Caco-2 (cell line): ENCODE data around the gene ATOH1. TPM values are rescaled to one million over a fixed set of nuclear protein-coding genes. Genes with fewer than 3 reads are reported as not detected.

ENCODE experiments used
- BruUV-seq: library from RNA; stranded (reverse); fragments of 400-500 nt; replicated peaks from 2 replicates; lab custom pipeline; 2021; lab: Mats Ljungman, UMichigan
- CTCF ChIA-PET: fragments of 300-600 bp; sonication (Branson Sonifier 250); formaldehyde crosslinking; loops from one replicate; lab custom pipeline; 2022; ENCODE audit warnings: antibody characterized with exemption; lab: Charles Lee
- POLR2A ChIA-PET: fragments of 300-600 bp; sonication (Branson Sonifier 250); formaldehyde crosslinking; loops from one replicate; lab custom pipeline; 2022; ENCODE audit warnings: antibody characterized with exemption; lab: Charles Lee
- DNase-seq, 2 experiments: peaks; one replicate each; pipeline versions ENCODE4 v3.0.0 to v3.0.0-alpha.2; 2020 to 2022
- H3K27me3 ChIP-seq: replicated peaks from 2 replicates; pipeline ENCODE4 v1.6.0; 2011; ENCODE audit warnings: low read length; ENCODE audit not compliant: control insufficient read depth, insufficient read depth
- H3K36me3 ChIP-seq: 2 replicates; pipeline ENCODE4 v1.5.1; 2011; ENCODE audit warnings: low read length; ENCODE audit not compliant: control insufficient read depth, insufficient read depth
- H3K4me1 ChIP-seq: fragments of 250-450 bp; sonication (Bioruptor Pico); 2 replicates; pipeline ENCODE4 v1.5.1; 2020; ENCODE audit warnings: mild to moderate bottlenecking
- H3K4me3 ChIP-seq: 2 replicates; pipeline ENCODE4 v1.5.1; 2011; ENCODE audit warnings: low read depth, mild to moderate bottlenecking, control low read depth, low read length
- H3K9me3 ChIP-seq: fragments of 250-450 bp; sonication (Bioruptor Pico); 2 replicates; pipeline ENCODE4 v1.5.1; 2020; ENCODE audit warnings: mild to moderate bottlenecking, moderate library complexity
- H3K27ac Mint-ChIP-seq: one replicate; pipeline ENCODE4 v1.8.0; 2022; ENCODE audit warnings: mixed read lengths; ENCODE audit not compliant: unreplicated experiment
- H3K27me3 Mint-ChIP-seq: one replicate; pipeline ENCODE4 v1.8.0; 2022; ENCODE audit warnings: mixed read lengths; ENCODE audit not compliant: insufficient read depth, unreplicated experiment
- H3K36me3 Mint-ChIP-seq: one replicate; pipeline ENCODE4 v1.8.0; 2022; ENCODE audit warnings: mild to moderate bottlenecking, mixed read lengths; ENCODE audit not compliant: insufficient read depth, unreplicated experiment
- H3K4me1 Mint-ChIP-seq: one replicate; pipeline ENCODE4 v1.8.0; 2022; ENCODE audit warnings: low read depth, mixed read lengths; ENCODE audit not compliant: unreplicated experiment
- H3K4me3 Mint-ChIP-seq: one replicate; pipeline ENCODE4 v1.8.0; 2022; ENCODE audit warnings: mild to moderate bottlenecking, moderate library complexity, mixed read lengths; ENCODE audit not compliant: unreplicated experiment
- H3K9me3 Mint-ChIP-seq: one replicate; pipeline ENCODE4 v1.8.0; 2022; ENCODE audit warnings: mixed read lengths; ENCODE audit not compliant: unreplicated experiment
- CTCF ChIP-seq, 2 experiments: fragments of 200-600 bp in 1 of 2; IDR thresholded peaks; 1 replicate in 1 of 2; 2 replicates in 1 of 2; pipeline versions ENCODE4 v1.5.1 to v1.8.0; 2011 to 2022; ENCODE audit warnings: antibody characterized with exemption in 1 of 2, control low read depth in 1 of 2, inconsistent platforms in 1 of 2, low read depth in 1 of 2, low read length in 1 of 2, mild to moderate bottlenecking in 1 of 2, moderate library complexity in 1 of 2; ENCODE audit not compliant: insufficient read depth in 1 of 2, severe bottlenecking in 1 of 2, unreplicated experiment in 1 of 2
- intact Hi-C: fragments of 100-400 bp; cut with micrococcal nuclease; formaldehyde crosslinking; loops from one replicate; pipeline ENCODE4 v1.10.0; 2022; ENCODE audit not compliant: unreplicated experiment
- total RNA-seq: library from RNA; stranded (reverse); gene quantifications from 2 replicates; pipeline ENCODE4 v1.2.3, GENCODE V29; 2022

The ATOH1 gene
- total RNA-seq, 1 experiment from 2014 or later: not detected

- CTCF ChIA-PET: no interaction called here
- DNase-seq: no peak
- H3K4me3 Mint-ChIP-seq: no peak overlapping the region
- H3K4me1 ChIP-seq: no peaks in the 10 kb centered on the region
- TF ChIP-seq CTCF (IDR thresholded peaks at IDR 0.05; ENCODE audit: insufficient read depth in 1 of 2, low read depth in 1 of 2, low read length in 1 of 2, severe bottlenecking in 1 of 2, unreplicated experiment in 1 of 2): no peak
- no peaks in the 10 kb centered on the region for H3K9me3 ChIP-seq
- no peaks in the 10 kb centered on the region for H3K36me3 ChIP-seq
- no peaks in the 10 kb centered on the region for H3K27me3 Mint-ChIP-seq
- intact Hi-C loops: no loop called here
- H3K9me3 Mint-ChIP-seq: no peaks in the 10 kb centered on the region
- H3K27ac Mint-ChIP-seq: no peak overlapping the region
- H3K4me3 ChIP-seq: no peak overlapping the region
- H3K27me3 ChIP-seq: no peaks in the 10 kb centered on the region
- POLR2A ChIA-PET: no interaction called here
- H3K4me1 Mint-ChIP-seq: no peaks in the 10 kb centered on the region
- no peaks in the 10 kb centered on the region for H3K36me3 Mint-ChIP-seq
- no TSS peak for BruUV-seq
Measured at GRCh38 chr4:93781198-93781597, 47.4 kb upstream of the ATOH1 start.

- BruUV-seq: no TSS peak
- no peaks in the 10 kb centered on the region for H3K36me3 Mint-ChIP-seq
- Histone ChIP-seq H3K9me3 (no peaks in the 10 kb centered on the region), H3K27me3 (no peaks in the 10 kb centered on the region), H3K4me1 (no peaks in the 10 kb centered on the region), H3K36me3 (no peaks in the 10 kb centered on the region), H3K4me3 (no peak overlapping the region)
- H3K4me3 Mint-ChIP-seq: no peak overlapping the region
- H3K4me1 Mint-ChIP-seq: no peaks in the 10 kb centered on the region
- no peaks in the 10 kb centered on the region for H3K9me3 Mint-ChIP-seq
- no peak overlapping the region for H3K27ac Mint-ChIP-seq
- TF ChIP-seq CTCF (IDR thresholded peaks at IDR 0.05; ENCODE audit: insufficient read depth in 1 of 2, low read depth in 1 of 2, low read length in 1 of 2, severe bottlenecking in 1 of 2, unreplicated experiment in 1 of 2): no peak
- ChIA-PET CTCF (no interaction called here), POLR2A (no interaction called here)
- H3K27me3 Mint-ChIP-seq: no peaks in the 10 kb centered on the region
- no peak for DNase-seq
- intact Hi-C loops: no loop called here
Measured at GRCh38 chr4:93786149-93786548, 42.4 kb upstream of the ATOH1 start.

GRCh38 chr4:93788712-93789111, 39.8 kb upstream of the ATOH1 start:
- no peaks in the 10 kb centered on the region for H3K9me3 ChIP-seq
- Mint-ChIP-seq H3K27ac (no peak overlapping the region), H3K36me3 (no peaks in the 10 kb centered on the region), H3K4me3 (no peak overlapping the region), H3K27me3 (peaks cover under 1% of the 10 kb centered on the region), H3K9me3 (no peaks in the 10 kb centered on the region), H3K4me1 (no peaks in the 10 kb centered on the region)
- intact Hi-C loops: loop anchor here (1.0 kb wide), 1 partner anchor 78 kb away; no protein-coding TSS in a partner anchor
- H3K36me3 ChIP-seq: no peaks in the 10 kb centered on the region
- TF ChIP-seq CTCF (IDR thresholded peaks at IDR 0.05; ENCODE audit: insufficient read depth in 1 of 2, low read depth in 1 of 2, low read length in 1 of 2, severe bottlenecking in 1 of 2, unreplicated experiment in 1 of 2): peak; percentile 29 to 53
- no peak overlapping the region for H3K4me3 ChIP-seq
- ChIA-PET CTCF (no interaction called here), POLR2A (no interaction called here)
- BruUV-seq: no TSS peak
- H3K4me1 ChIP-seq: no peaks in the 10 kb centered on the region
- H3K27me3 ChIP-seq: no peaks in the 10 kb centered on the region
- peak in 1 of 2 experiments; percentile 15 for DNase-seq
